G401.6 (cell line): ENCODE results near the gene ASB17.
"Not testable (repeated sequence)": the region's sequence is repeated elsewhere in the genome, so short reads cannot be mapped to it uniquely, and the experiment has no call there.

Source experiments
- FAIRE-seq: peaks from 2 replicates; lab custom pipeline; 2012; peaks lifted over from hg19 to GRCh38; lab: Jason Lieb, UNC

Gene ASB17, protein sequence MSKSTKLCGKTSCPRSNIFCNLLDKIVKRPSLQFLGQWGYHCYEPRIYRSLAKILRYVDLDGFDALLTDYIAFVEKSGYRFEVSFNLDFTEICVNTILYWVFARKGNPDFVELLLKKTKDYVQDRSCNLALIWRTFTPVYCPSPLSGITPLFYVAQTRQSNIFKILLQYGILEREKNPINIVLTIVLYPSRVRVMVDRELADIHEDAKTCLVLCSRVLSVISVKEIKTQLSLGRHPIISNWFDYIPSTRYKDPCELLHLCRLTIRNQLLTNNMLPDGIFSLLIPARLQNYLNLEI

DNA sequence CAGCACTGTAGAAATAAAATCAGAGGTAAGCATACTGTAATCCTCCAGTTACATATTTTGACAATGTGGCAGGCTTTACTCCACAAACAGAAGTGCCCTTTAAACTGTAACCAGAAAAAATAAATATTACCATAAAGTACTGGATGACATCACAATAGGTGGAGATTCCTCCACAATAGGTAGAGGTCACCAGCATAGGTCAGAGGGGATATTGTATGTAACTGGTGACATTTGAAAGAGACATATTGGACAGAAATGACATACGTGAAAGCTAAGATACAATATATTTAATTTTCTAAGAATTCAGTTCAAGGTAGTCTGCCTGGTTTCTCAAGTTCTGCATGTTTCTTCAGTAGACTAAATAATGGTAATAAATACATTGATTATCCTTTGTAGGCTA, at the start of gene ASB17:
Gene ASB17 (minus strand): TSS at position 101 of the 400 bp plus-strand sequence. CDS start 113 bp downstream, outside the sequence.
- FAIRE-seq, result no peak

DNA sequence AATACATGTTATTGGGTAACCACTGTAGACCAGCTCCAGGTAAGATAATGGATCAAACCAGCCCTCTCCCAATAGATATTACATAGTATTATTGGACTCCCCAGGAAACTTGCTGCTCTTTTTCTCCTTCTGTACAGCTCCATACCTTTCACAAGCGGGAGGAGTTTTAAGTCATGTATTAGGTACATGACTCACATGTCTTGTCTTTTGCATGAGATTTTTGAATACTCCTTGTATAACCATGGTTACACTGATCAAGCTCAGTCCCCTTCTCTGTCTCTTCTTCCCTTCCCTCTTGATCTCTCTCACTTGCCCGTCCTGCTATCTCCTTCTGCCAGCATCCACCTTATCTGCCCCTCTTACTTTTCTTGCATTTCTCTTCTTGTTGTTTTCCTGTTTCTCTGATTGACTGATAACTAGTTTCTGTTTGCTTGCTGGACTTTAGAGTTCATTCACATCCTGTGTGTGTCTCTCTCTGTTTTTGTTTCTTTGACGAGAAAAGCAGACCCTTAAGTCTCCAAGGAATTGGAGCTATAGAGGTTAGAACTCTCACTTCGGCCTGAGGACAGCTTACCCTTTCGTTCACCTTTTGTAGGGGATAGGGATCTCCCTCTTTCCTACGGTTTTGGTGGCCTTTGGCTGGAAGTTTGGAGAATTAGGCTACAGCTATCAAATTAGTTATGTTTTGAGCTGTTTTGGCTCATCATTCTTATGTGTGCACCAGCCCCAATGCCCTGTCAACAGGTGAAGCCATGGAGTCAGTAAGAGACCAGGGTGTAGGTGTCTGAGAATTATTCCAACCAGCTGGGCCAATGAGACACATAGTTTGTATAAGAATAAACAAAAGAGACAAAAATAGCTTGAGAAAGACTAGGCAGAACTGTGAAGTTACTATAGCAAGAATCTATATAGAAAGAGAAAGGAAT, 49.0 kb upstream of the ASB17 start:
- no peak for FAIRE-seq

DNA sequence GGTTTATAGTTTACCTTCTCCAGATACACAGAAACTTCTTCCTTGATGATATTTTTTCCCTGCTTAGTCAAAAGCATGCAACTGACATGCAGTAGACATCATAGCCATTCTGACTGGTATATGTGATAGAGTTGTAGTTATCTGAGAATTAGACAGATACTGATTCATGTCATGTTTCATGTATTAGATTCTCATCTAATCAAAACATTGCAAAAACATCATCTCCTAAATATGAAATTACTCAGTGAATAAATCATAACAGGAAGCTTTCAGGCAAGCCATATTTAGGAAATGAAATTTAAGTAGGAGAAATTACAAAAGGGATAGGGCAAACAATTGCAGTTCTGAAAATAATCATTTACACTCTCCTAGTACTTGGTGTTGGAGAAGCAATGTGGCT, 38.4 kb upstream of the ASB17 start:
- no peak for FAIRE-seq

DNA sequence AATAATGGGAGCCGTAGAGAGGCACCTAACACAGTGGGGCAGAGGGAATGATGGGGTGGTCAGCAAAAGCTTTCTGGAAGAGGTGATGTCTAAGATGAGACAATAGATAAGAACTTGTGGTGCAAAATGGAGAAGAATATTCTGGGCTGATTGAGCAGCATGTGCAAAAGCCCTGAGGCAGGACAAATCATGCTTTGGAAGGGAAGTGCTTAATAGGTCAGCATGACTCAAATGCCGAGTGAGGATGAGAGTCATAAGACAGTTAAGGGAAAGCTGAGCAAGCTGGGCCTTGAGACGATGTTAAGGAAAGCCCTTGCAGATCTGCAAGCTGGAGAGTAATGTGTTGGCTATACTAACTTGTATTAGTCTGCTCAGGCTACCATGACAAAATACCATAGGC, 37.3 kb upstream of the ASB17 start:
- FAIRE-seq, result no peak

DNA sequence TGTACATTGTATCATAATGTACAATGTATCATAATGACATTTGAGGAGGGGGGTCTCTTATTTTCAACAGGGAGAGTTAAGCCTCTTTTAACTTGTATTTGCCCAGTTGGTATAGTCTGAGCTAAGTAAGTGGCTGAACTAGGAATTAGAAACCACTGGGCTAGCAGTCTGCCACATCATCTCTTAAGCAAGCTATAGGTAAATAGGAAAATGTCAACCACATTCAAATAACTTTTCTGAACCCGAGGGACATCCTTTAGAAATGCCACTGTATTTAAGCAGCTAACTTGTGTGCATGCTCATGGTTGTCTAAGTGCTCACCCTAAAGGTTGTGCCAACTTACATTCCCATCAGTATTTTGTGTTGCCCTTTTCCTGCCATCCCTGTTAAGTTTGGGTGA, 35.5 kb upstream of the ASB17 start:
- no peak for FAIRE-seq

DNA sequence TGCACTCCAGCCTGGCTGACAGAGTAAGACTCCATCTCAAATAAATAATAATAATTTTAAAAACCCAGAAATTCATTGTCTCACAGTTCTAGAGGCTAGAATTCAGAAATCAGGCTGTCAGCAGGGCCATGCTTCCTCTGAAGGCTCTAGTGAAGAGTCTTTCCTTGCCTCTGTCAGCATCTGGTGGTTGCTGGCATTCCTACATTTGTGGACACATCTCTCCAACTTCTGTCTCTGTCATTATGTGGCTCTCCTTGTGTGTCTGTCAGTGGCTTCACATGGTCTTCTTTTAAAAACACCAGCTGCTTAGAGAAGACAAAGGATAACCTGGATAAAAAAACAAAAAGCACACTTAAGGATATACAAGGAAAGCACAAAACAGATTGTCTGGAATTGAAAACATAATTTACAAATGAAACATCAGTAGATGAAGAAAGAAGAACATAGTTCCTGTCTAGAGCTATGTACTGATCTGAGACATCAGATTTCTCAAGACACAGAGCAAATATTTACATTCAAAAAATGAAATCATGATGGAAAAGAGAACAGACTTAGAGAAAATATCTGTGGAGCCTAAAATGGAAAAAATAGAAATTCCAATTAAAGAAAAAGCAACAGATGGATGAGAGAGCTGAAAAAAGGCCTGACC, 32.7 kb upstream of the ASB17 start:
- no peak for FAIRE-seq

DNA sequence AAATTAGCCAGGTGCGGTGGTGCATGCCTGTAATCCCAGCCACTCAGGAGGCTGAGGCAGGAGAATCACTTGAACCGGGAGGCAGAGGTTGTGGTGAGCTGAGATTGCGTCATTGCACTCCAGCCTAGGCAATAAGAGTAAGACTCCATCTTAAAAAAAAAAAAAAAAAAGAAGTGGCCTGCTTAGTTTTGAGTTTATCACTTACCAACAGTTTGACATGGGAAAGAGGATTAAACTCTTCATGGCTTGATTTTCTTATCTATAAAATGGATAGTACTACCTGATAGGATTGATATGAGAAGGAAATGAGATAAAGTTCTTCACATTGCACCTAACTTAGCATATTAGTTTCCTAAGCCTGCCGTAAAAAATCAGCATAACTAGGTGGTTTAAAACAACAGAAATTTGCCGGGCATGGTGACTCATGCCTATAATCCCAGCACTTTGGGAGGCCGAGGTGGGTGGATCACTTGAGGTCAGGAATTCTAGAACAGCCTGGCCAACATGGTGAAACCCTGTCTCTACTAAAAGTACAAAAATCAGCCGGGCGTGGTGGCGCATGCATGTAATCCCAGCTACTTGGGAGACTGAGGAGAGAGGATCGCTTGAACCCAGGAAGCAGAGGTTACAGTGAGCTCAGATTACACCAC, 32.0 kb upstream of the ASB17 start:
- not testable (repeated sequence) for FAIRE-seq

DNA sequence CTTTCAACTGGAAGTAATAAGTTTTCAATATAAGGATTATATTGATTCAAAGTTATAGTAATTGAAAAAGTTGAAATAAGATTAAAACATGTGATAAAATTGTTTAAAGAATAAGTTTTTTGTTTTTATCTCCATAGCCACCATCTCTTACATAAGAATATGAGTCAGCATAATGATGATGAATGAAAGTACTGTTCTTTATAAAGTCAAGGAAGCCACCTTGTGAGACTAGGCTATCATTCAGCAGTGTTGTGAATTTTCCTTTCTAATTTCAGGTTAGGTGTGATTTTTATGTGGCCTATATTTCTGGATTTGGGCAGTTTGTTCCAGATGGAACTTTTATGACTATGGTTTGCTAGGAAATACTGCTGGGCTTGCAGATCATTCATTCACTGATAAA, 22.4 kb upstream of the ASB17 start:
- no peak for FAIRE-seq

DNA sequence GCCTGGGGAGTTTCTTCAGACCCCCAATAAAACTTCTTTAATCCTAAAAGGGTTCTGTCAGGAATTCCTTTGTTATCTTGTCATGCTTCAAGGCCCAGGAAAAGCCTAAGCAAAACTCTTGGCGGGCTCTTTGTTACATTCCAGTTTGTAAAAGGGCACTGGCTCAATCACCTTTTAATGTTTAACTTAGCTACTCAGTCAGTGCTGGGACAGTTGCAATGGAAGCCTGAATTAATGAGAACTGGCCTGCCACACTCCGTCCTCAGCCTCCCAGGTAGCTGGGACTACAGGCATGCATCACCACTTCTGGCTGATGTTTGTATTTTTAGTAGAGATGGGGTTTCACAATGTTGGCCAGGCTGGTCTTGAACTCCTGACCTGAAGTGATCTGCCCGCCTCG, 21.3 kb upstream of the ASB17 start:
- no peak for FAIRE-seq

DNA sequence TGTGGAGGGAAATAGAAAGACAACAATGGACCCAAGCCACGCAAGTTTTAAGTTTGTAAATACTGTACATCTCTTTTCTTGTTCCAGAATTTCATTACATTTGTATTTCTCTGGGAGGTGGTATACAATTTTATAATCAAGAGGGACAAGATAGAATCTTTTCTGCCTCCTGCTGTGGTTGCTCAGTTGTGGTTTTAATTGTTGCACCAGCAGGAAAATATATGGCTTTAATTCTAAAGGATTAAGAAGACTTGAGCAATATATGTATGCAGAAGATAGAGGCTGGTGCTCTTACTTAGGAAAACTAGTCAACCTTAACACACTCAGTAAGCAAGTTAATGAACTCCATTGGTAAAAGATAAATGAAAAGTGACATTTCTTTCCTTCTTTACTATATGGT, 19.8 kb upstream of the ASB17 start:
- FAIRE-seq, result no peak

DNA sequence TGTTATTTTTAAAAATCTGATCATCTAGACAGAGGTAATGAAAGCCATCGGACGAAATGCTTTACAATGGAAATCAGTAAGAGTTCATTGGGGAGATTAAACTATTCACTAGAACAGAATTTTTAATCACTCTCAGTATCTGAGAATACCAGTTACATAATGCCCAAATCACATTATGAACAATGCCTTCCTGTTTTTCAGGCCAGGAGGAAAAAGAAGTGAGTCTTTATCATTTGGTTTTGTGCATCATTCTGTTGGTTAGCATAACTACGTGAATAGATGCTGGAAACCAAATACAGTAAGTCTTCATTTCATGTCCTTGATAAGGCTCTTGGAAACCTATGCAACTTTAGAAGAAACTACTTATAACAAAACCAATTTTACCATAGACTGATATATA, 18.0 kb upstream of the ASB17 start:
- no peak for FAIRE-seq

DNA sequence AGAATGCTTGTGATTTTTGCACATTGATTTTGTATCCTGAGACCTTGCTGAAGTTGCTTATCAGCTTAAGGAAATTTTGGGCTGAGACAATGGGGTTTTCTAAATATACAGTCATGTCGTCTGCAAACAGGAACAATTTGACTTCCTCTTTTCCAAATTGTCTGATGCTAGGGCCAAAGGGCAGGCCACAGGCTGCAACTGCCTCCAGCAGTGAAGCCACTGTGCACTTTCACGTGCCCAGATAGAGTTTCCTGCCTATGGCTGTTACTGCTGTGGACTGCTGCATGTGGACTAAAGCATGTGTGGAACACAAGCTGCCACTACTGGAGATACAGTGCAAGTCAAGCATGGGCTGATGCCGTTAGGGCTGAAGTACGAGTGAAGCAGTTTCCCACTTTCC, 10.8 kb upstream of the ASB17 start:
- not testable (repeated sequence) for FAIRE-seq

DNA sequence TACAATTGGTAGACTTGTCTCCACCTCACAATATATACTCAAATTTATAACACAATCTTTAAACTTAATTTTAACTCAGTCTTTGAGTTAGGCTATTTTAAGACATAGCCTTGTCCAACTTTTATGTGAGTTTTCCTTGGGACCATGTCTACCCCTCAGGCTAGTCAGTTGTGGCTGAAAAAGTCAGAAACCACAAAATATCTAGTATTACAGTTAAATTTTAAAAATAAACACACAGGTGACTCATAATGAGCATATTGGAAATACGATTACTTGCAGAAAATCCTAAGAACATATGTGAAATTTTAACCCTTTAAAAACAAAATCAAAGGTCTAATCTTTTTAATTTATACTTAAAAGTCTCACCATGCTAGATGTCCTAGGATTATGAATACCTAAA, 4.8 kb upstream of the ASB17 start:
- FAIRE-seq, result no peak

DNA sequence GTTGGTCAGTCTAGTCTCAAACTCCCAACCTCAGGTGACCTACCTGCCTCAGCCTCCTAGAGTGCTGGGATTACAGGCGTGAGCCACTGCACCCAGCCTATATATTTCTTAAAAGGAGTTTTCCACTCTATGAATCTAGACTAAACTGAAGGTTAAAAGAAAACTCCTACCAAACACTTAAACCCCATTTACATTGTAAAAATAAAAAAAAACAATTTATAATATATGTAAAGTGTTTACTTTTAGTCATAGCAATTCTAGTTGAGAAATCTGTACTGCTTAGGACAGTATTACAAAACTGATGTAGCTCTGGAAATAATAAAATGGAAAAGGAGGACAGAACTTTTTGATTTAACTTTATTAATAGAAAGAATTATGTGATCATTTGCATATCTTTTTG, 9.5 kb downstream of the ASB17 start:
- no peak for FAIRE-seq

DNA sequence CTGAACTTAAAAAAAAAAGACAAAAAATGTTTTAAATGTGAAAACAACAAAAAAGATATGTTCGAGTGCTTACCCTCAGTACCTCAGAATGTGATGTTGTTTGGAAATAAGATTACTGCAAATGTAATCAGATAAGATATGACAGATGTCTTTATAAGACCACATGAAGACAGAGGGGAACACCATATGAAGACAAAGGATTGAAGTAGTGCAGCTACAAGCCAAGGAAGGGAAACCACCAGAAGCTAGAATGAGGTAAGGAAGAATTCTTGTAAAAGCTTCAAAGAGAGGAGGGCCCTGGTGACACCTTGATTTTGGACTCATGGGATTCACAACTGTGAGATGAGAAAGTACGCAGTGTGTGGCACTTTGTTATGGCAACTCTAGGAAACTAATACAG, 15.4 kb downstream of the ASB17 start:
- FAIRE-seq, result no peak

DNA sequence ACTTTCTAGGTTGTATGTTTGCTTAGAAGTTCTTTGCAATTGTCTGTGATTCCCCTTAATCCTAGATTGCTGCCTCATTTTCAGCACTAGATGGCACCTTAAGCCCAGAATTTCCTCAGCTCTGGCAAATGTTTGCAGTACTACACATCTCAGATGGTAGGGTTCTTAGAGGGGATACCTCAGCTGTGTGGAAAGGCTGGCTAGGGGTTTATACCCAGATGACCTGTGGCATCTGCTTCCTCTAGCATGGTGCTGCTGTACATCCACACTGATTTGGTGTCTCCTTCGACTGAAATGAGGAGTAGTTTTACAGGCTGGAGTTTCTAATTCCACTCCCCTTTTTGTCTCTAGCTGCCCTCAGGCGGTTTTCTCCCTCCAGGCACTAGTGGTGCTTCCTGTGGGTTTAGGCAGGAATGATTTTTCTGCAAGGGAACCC, 23.5 kb downstream of the ASB17 start:
- no peak for FAIRE-seq

DNA sequence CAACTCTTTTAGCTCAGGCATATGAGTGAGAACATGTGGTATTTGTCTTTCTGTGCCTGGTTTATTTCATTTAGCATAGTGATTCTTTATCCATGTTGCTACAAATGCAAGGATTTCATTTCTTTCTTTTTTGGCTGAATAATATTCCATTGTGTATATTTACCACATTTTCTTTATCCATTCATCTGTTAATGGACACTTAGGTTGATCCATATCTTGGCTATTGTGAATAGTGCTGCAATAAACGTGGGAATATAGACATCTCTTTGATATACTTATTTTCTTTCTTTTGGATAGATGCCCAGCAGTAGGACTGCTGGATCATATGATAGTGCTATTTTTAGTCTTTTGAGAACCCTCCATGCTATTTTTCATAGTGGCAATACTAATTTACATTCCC, 30.8 kb downstream of the ASB17 start:
- no peak for FAIRE-seq

DNA sequence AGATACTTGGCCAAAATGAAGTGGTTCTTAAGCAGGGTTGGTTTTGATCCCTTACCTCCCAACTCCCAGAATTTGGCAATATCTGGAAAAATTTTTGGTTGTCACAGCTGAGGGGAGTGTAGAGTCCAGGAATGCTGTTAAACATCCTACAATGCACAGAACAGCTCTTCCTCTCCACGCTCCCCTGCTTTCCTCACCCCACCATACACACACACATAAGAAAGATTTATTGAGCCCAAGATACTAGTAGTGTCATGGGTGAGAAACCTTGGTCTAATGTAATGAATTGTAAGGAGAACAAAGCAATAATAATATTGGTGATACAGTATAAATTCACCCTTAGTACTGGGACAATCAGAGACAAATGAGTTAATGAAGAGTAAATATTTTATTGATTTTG, 47.8 kb downstream of the ASB17 start:
- no peak for FAIRE-seq

DNA sequence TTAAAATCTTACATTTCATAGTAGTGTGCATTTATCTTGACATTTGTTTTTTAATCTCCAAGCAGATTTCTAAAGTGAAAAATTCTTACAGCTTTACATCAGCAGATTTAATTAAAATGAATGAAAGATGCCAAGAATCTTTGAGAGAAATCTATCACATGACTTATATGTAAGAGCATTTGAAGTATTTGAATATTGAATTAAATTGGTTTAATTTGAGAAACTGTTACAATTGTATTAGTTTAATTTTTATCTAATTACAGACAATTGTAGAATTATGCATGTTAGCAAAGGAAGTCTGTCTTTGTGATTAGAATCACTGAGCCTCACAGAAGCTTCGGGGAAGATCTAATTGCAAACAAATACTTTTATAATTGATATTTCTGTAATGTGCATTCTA, 52.2 kb downstream of the ASB17 start:
- no peak for FAIRE-seq

DNA sequence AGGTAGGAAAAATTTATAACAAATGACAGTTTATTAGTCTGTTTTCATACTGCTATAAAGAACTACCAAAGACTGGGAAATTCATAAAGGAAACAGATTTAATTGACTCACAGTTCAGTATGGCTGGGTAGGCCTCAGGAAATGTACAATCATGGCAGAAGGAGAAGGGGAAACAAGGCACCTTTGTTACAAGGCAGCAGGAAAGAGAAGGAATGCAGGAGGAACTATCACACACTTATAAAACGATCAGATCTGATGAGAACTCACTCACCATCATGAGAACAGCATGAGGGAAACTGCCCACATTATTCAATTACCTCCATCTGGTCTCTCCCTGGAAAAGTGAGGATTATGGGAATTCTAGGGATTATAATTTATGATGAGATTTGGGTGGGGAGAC, 61.3 kb downstream of the ASB17 start:
- no peak for FAIRE-seq
